ENCODE results near the gene SPNS3. TPM values are rescaled to one million over a fixed set of nuclear protein-coding genes. Genes with fewer than 3 reads are reported as not detected.

SPNS3 gene
- polyA plus RNA-seq, 1 donor from 2014 or later: not detected

- no peaks in the 10 kb centered on the region for H3K27me3 ChIP-seq (ENCODE audit: insufficient read depth, low read depth, low read length)
- H4K20me1 ChIP-seq (ENCODE audit: insufficient read depth): no peaks in the 10 kb centered on the region
- H3K27ac ChIP-seq (ENCODE audit: low read length): no peak overlapping the region
- no peaks in the 10 kb centered on the region for H3K36me3 ChIP-seq (ENCODE audit: insufficient read depth, low read length)
- H3K9me3 ChIP-seq (ENCODE audit: low read length): no peaks in the 10 kb centered on the region
- TF ChIP-seq POLR2AphosphoS5 (IDR thresholded peaks at IDR 0.05): no peak
- TF ChIP-seq RAD21 (conservative IDR thresholded peaks at IDR 0.05): no peak
- no peak for TF ChIP-seq EP300 (conservative IDR thresholded peaks at IDR 0.05; ENCODE audit: poor library complexity, severe bottlenecking)
- TF ChIP-seq SMC3 (conservative IDR thresholded peaks at IDR 0.05; ENCODE audit: poor library complexity): no peak
- no peak overlapping the region for H2AFZ ChIP-seq (ENCODE audit: low read depth, low read length)
- no peaks in the 10 kb centered on the region for H3K79me2 ChIP-seq (replicated peaks; ENCODE audit: insufficient read depth, low read length)
- H3K9me2 ChIP-seq (ENCODE audit: insufficient read depth, low read length): no peaks in the 10 kb centered on the region
- no peaks in the 10 kb centered on the region for H3F3A ChIP-seq (ENCODE audit: insufficient read depth, low read length, poor library complexity, severe bottlenecking)
- no peak overlapping the region for H3K4me3 ChIP-seq (ENCODE audit: low read length)
- no peak overlapping the region for H3K4me2 ChIP-seq (ENCODE audit: low read length)
- no peak overlapping the region for H3K9ac ChIP-seq (ENCODE audit: low read length)
Measured at GRCh38 chr17:4519361-4519788, 85.6 kb downstream of the SPNS3 start.

GRCh38 chr17:4520060-4520893 is 86.5 kb downstream of the SPNS3 start:
- Histone ChIP-seq H3K9me3 (ENCODE audit: low read length) (no peaks in the 10 kb centered on the region), H3K36me3 (ENCODE audit: insufficient read depth, low read length) (no peaks in the 10 kb centered on the region), H2AFZ (ENCODE audit: low read depth, low read length) (no peak overlapping the region), H3K4me3 (ENCODE audit: low read length) (no peak overlapping the region), H3K27ac (ENCODE audit: low read length) (no peak overlapping the region), H3K4me2 (ENCODE audit: low read length) (no peak overlapping the region), H3K27me3 (ENCODE audit: insufficient read depth, low read depth, low read length) (no peaks in the 10 kb centered on the region), H3K9ac (ENCODE audit: low read length) (no peak overlapping the region), H3K9me2 (ENCODE audit: insufficient read depth, low read length) (no peaks in the 10 kb centered on the region), H4K20me1 (ENCODE audit: insufficient read depth) (no peaks in the 10 kb centered on the region), H3K79me2 (replicated peaks; ENCODE audit: insufficient read depth, low read length) (no peaks in the 10 kb centered on the region), H3F3A (ENCODE audit: insufficient read depth, low read length, poor library complexity, severe bottlenecking) (no peaks in the 10 kb centered on the region)
- TF ChIP-seq MXI1 (conservative IDR thresholded peaks at IDR 0.05; ENCODE audit: poor library complexity, severe bottlenecking) (no peak), CTCF (IDR thresholded peaks at IDR 0.05; ENCODE audit: poor library complexity, severe bottlenecking) (no peak), REST (IDR thresholded peaks at IDR 0.05; ENCODE audit: borderline replicate concordance) (no peak), EP300 (conservative IDR thresholded peaks at IDR 0.05; ENCODE audit: poor library complexity, severe bottlenecking) (no peak), SMC3 (conservative IDR thresholded peaks at IDR 0.05; ENCODE audit: poor library complexity) (no peak), POLR2AphosphoS5 (IDR thresholded peaks at IDR 0.05) (no peak), EZH2 (IDR thresholded peaks at IDR 0.05; ENCODE audit: borderline replicate concordance, insufficient read depth, low read length, poor library complexity, severe bottlenecking) (no peak)
